Spinal cord (tissue), 4 donors: ENCODE measurements around the gene CAV2. TPM values are rescaled to one million over a fixed set of nuclear protein-coding genes. Genes with fewer than 3 reads are reported as not detected.

Experiments used
- polyA plus RNA-seq, 2 donors: library from polyadenylated mRNA; unstranded; fragments of 120-200 nt; gene quantifications; one replicate each; pipeline ENCODE4 v1.2.1, GENCODE V29; 2013; ENCODE audit not compliant: insufficient read length in 2 of 2
- total RNA-seq, 2 donors: library from RNA; depleted of rRNA in 1 of 2; stranded (reverse); fragments of 120-200 nt in 1 of 2; fragments of >200 nt in 1 of 2; gene quantifications; one replicate each; pipeline versions ENCODE4 v1.2.3 to v1.2.4, GENCODE V29; 2013 to 2014

Gene CAV2
- total and polyA plus RNA-seq, 4 donors = 14.3 to 40.6 (median 24.0) TPM

Other genes with a start within 250 kb of the CAV2 start
- 10 to 100 TPM; 71.0 to 74.4 TPM for gene CAV1, start 25.3 kb downstream of the CAV2 start, total RNA-seq
- gene CAV1, start 25.3 kb downstream of the CAV2 start, polyA plus RNA-seq = 10 to 100 TPM; 27.0 to 38.0 TPM
- 10 to 100 TPM; 15.3 to 27.8 TPM for gene MET, start 172.5 kb downstream of the CAV2 start, total RNA-seq
- gene MET, start 172.5 kb downstream of the CAV2 start, polyA plus RNA-seq = 1 to 10 TPM; 2.4 to 4.7 TPM